HG02970 (cell line): ENCODE results near the gene PLIN4.
"Not testable (repeated sequence)": the region's sequence is repeated elsewhere in the genome, so short reads cannot be mapped to it uniquely, and the experiment has no call there.

Experiments used
- ATAC-seq: cut with Tn5 transposase; IDR thresholded peaks from one replicate; pipeline ENCODE4 v1.9.1; 2021; ENCODE audit warnings: mild to moderate bottlenecking, moderate library complexity, moderate number of reproducible peaks; ENCODE audit not compliant: unreplicated experiment, low FRiP score

The PLIN4 gene

DNA sequence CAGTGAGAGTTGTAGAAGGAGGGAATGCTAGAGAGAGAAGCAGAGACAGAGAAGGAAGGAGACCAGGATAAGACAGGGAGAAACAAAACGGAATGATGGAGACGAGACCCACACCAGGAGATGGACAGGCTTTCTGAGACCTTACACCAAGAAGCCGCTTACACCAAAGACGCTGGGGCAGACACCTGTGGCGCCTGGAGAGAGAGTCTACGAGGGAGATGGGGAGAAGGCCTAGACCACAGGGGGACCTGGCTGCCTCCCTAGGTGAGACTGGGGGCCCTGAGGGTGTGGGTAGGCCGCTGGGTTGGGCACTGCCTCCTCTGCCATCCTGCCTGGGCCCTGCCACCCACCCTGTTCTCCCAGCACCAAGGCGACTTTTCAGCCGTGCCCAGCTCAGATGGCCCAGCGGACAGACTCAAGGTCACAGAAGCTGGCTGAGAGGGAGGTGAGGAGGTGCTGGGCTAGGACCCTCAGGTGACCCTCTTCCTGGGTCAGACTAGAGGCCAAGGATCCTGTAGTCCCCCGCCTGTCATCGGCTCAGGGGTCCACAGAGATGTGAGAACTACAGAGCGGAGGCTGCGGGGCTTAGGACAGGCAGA, 11.7 kb upstream of the PLIN4 start:
- ATAC-seq: no peak

DNA sequence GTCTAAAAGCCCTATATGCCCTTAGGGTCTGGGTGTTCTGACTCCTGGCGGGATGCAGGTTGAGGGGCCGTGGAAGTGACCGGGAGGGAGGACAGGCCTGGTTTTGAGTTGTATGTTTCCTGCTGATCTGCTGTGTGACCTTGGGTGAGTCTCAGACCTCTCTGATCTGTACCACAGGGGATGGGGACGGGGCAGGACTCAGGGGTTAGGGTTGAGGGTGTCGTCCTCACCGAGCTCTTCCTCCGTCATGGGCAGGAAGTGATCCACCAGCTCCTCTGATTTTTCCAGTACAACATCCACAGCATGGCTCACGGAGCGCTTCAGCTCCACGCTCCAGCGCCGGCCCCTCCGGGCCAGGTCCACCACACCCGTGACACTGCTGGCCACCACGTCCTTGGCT, 10.6 kb upstream of the PLIN4 start:
- ATAC-seq: no peak

GRCh38 chr19:4527377-4527776, 9.1 kb upstream of the PLIN4 start:
- not testable (repeated sequence) for ATAC-seq

DNA sequence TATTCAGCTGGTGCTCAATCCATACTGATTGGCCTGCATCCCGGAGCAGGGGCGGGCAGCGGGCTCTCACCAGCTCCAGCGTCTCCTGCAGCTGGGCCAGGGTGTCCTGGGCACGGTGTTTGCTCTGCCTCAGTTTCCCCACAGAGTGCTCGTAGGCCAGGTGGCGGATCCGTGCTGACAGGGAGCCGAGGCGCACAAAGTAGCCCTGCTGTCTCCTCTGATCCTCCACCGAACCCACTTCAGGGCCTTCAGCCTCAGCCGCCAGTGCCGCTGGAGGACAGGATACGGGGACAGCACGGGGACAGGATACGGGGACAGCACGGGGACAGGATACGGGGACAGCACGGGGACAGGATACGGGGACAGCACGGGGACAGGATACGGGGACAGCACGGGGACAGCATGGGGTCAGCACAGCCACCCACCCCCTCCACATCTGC, 7.3 kb upstream of the PLIN4 start:
- ATAC-seq: no peak

DNA sequence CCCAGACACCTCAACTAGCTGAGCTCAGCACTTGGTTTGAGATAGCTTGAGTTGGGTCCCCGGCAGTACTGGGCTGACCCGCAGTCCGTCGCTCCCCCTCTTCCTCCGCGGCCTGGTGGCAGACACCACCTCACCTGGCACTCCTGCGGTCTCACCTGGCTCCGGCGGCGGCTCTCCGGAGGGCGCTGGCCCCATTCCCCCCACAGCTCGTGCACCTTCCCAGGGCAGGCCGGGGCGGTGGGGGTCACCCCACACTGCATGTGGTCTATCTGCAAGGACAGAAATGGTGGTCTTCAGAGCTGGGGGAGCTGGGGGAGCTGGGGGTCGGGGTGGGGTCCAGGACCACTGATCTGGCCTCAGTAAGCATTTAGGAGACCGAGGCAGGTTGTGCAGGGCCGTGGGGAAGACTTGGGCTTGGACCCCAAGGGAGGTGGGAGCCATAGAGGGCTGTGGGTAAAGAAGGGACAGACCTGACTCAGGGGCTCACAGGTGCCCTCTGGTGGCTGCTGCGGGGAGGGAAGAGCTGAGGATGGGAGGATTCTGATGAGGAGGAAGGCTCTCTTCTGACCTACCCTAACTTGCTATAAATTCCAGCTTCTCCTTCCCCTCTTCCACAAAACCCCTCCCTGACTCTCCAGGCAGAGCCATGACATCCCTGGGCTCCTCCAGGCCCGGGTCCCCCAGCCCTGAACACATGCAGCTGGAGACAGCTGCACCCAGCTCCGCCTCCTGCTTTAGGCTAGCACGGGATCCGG, 6.7 kb upstream of the PLIN4 start:
- ATAC-seq: no peak

GRCh38 chr19:4523306-4524110, 5.2 kb upstream of the PLIN4 start:
- no peak for ATAC-seq

DNA sequence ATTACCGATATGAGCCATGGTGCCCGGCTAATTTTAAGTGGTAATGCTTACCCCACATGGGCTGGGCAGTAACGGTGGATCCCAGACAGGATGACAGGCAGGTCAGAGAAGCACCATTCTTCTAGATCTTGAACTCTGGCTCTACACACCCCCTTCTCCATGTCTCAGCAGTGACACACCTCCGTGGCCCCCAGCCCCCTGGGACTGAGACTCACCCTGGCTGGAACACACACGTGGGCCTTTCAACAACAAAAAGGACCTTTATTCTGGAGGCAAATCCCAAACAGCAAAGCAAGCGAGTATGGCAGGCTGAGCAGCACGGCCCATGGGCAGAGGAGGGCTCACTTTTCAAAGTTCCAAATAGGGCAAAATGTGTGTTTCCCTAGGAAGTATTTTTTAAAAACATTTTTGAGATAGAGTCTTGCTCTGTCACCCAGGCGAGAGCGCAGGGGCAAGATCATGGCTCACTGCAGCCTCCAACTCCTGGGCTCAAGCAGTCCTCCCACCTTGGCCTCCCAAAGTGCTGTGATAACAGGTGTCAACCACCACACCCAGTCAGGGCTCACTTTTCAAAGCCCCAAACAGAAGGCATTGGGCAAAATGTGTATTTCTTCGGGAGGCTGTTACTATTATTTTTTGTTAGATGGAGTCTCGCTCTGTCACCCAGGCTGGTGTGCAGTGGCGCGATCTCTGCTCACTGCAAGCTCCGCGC, 4.2 kb upstream of the PLIN4 start:
- no peak for ATAC-seq

DNA sequence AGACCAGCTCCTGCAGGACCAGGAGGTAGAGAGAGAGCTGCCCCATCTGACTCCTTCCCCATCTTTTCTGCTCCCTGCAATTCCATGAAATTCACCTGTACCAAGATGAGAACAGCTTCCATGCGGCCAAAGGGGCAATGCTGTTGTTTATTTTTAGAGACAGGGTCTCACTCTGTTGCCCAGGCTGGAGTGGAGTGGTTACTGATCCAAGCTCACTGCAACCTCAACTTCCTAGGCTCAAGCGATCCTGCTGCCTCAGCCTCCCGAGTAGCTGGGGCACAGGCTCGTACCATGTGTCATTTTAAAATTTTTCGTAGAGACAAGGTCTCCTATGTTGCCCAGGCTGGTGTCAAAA, 3.6 kb upstream of the PLIN4 start:
- no peak for ATAC-seq

GRCh38 chr19:4521170-4521887, 3.0 kb upstream of the PLIN4 start:
- ATAC-seq: no peak

DNA sequence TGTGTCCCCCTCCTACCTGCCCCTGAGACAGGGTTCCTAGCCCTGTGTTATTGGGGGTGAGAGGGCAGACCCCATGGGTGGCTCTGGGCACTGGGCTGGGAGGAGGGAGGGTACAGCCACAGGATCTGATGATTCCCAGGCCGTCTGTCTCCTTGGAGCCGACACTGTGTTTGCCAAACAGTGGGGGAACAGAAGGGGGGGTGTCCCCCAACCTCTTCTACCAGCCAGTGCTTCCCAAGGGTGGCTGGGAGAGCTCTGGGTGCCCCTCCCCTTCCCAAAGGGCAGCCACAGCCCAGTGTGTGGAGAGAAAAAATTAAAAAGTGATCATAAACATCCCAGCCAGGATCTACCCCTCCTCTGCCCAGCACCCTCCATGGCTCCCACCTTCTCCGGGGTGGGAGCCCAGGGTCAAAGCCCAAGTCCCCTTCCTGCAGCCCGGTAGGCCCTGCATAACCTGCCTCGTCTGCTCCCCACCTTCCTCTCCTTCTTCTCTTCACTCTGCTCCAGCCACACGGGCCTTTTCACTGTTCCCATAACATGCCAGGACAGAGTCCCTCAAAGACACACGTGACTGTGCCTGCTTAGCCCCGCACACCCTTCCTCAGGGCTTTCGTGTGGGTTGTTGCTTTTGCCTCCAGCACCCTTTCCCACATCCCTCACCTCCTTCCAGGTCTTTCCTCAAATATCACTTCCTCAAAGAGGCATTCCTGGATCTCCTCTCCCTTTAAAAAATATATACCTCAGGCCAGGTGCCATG, 1.4 kb upstream of the PLIN4 start:
- ATAC-seq: no peak

DNA sequence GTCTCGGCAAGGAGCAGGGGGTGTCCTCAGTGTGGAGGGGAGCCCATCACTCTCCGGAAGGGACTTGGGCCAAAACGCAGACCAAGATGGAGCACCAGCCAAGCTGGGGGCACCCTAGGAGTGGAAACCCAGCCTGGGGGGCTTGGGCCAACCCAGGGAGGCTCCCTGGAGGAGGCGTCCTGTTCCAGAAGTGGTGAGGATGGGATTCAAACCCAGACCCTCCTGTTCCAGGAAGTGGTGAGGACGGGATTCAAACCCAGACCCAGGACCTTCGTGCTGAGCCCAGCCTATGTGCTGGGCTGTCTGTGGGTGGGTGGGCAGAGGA, 848 bp upstream of the PLIN4 start:
- ATAC-seq: no peak

- ATAC-seq: no peak
Observed at GRCh38 chr19:4517451-4518057, 732 bp downstream of the PLIN4 start.

DNA sequence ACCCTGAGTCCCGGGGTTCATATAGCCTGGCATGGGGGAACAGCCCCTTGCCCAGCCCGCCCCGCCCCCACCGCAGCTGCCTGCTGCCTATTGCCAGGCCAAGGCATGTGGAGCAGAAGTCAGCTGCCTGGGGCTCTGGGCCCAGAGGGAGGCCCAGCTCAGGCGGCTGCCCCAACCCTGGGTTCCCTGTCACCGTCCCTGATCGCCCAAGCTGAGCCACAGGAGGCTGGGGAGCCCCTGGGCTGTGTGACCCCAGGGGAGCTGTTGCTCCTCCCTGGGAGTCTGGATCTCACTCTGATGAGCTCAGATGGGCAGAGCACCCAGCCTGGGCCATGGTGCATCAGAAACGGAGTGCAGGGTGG, 1.4 kb downstream of the PLIN4 start:
- no peak for ATAC-seq

GRCh38 chr19:4516199-4516938, 1.9 kb downstream of the PLIN4 start:
- no peak for ATAC-seq

GRCh38 chr19:4515732-4516131, 2.6 kb downstream of the PLIN4 start:
- ATAC-seq: no peak

- ATAC-seq: no peak
Observed at GRCh38 chr19:4513248-4513647, 5.0 kb downstream of the PLIN4 start.

DNA sequence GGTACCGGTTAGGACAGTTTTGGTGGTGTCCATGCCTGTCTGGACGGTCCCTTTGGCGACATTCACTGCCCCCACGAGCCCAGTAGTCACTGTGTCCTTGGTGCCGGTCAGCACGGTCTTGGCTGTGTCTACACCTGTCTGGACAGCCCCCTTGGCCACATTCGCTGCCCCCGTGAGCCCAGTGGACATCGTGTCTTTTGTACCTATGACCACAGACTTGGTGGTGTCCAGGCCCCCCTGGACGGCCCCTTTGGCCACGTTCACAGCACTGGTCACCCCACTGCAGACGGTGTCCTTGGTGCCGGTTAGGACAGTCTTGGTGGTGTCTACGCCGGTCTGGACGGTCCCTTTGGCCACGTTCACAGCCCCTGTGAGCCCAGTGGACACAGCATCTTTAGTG, 6.2 kb downstream of the PLIN4 start:
- ATAC-seq: no peak

DNA sequence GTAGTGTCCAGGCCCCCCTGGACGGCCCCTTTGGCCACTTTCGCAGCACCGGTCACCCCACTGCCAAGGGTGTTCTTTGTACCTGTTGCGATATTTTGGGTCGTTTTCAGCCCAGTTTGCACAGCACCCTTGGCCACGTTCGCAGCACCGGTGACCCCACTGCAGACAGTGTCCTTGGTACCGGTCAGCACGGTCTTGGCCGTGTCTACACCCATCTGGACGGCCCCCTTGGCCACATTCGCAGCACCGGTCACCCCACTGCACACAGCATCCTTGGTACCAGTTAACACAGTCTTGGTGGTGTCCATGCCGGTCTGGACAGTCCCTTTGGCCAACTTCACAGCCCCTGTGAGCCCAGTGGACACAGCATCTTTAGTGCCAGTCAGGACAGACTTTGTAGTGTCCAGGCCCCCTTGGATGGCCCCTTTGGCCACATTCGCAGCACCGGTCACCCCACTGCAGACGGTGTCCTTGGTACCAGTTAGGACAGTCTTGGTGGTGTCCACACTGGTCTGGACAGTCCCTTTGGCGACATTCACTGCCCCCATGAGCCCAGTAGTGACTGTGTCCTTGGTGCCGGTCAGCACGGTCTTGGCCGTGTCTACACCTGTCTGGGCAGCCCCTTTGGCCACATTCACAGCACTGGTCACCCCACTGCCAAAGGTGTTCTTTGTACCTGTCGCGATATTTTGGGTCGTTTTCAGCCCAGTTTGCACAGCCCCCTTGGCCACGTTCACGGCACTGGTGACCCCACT, 6.8 kb downstream of the PLIN4 start:
- ATAC-seq: no peak
